Fibroblast of skin of left biceps (primary cell): ENCODE data around the gene NOTCH3.

Experiments used
- DNase-seq, 2 experiments: peaks; one replicate each; pipeline ENCODE4 v3.0.0-alpha.2; 2013; ENCODE audit warnings: low read depth in 2 of 2

The NOTCH3 gene

DNA sequence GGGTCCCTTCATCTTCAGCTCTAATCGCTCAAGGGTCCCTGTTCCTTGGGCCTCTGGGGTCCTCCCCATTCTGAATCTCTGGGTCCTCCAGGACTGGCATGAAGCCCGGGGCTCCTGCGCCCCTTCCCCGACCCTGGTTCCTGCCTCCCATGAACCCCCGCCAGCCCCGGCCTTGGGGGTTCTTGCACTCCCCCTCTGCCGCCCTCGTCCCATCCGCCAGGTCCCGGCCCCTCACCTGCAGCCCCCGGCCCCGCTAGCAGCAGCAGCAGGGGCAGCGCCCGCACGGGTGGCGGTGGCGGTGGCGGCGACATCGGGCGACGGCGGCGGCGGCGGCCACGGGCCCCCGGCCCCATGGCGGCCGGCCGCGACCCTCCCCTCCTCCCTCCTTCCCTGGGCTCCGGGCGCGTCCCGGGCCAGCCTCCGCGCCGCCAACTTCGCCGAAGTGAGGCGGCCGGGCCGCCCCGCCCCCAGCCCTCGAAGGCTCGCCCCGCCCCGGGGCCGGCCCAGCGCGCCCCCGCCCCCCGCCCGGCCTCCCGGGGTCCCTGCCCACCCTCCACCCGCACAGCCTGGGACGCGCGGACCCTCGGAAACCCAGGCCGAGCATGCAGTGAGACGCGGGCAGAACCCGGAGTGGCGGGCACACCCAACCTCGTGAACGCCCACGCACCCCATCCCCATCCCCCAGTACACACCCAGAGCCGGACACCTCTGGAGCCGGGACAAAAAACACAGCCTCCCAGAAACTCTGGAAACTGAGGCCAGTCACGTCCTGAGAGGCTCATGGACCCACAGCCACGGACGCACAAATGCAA, at the start of gene NOTCH3:
Gene NOTCH3, minus strand, starts transcription at position 443 of the 812 bp plus-strand sequence. Its CDS starts 90 bp downstream, at position 353.
- DNase-seq, result no peak

DNA sequence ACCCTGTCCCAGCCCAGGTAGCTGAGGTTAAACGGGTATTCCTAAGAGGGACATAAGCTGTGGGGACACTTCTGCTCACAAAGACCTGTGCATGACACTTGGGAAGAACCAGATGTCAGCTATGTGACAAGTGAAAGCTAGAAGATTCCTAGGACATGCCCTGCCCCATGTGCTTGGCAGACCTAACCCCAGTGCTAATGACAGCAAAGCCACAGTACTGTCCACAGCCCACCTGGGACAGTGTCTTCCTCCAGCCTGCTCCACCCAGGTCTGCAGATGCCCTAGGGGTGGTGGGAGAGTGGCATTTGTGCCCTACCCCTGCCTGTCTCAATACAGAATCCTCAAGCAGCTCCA, 49.8 kb upstream of the NOTCH3 start:
- DNase-seq, result no peak

DNA sequence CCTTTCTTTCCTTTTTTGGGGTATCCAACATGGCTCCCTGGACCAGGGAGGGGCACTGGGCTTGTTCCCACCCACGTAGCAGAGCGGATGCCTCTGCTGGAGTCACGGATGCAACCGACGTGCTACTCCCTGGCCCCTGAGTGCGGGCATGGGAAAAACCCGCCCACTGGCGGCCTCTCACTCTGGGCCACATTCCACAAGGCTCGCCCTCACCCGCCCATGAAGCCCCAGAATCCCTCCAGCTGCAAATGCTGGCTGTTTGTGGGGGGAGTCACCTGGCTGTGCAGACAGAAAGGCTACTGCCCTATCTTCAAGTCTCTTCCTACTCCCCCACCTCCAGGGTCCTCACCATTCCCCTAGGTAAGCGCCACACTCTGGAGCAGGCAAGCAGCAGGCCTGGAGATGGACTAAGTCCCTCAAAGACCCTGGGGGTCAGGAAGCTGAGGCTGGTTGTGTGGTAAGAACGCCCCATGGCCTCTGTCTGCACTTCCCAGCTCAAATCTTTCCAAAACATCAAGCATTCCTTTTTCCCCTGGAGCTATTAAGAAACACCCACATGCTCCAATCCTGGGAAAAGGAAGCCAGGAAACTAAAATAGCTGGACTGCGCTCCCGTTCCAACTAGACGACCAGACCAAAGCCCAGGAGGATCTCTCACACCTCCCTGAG, 49.3 kb upstream of the NOTCH3 start:
- DNase-seq, result peak in 1 of 2 experiments; percentile 25

DNA sequence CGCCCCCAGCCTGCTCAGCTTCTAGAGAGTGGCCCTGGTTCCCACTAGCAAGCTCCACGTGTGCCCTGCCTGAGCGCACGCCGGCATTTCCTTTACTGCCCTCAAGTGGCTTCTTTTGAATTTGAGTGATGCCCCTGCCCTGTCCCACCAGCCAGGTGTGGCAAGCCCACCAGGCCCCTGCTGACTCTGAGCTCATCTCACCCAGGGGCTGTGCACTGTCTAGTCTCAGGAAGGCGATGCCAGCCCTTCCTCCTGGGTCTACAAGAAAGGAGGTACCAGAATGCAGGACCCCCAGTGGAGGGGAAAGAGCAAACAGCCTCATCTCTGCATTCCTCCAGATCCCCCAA, 48.7 kb upstream of the NOTCH3 start:
- DNase-seq, result no peak

DNA sequence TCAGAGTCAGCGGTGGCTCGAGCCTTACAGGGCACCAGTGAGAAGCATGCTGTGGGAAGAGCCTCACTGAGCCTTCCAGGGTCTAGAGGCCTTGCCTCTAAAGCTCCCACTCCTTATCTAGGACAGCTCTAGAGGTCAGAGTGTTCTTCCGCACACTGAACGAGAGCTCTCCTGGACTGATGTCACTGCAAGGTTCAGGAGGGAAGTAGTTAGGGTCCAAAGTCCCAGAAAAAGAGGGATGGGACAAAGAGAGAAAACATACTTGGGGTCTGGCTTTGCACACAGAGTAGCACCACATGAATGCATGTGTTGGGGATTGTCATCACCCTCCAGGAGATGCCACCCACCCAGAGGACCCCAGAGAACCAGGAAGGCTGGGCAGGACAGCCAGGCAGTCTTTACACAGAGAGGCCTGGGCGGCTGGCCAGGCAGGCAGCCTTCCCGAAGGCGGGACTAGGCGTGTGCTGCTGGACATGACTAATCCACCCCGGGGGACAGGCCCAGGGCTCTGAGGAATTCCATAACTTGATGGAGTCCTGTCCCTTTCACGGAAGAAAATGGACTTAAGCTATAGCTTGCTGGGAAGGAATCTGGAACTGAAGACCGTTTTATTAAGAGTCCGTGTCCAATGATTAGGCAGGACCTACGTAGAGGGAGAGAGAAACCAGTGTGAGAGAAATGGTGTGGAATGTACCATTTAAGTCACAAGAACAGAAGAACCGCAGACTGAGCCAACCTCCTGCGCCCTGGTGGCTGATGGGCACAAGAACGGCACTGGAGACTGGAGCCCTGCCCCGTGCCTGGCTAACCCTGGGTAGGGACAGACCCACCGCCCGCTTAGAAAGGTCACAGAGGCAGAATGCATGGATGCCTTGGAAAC, 48.1 kb upstream of the NOTCH3 start:
- DNase-seq, result peak in 1 of 2 experiments; percentile 46

DNA sequence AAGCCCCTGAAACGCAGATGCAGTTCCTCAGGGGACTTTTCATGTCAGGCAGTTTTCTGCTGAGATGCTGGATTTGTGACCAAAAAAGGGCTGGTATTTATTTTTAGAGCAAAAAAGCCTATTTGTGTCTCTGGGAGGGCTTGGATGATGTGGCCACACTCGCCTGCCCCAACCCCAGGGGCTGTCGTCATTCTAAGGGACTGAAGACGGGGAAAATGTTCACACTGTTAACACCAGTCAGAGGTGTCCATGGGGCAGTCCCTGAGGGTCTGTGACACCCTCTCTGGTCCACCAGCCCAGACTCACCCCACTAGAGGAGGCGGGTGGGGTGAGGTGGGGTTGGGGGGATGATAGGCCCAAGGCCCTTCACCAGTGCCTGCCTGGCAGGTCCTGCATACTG, 47.3 kb upstream of the NOTCH3 start:
- DNase-seq, result no peak

DNA sequence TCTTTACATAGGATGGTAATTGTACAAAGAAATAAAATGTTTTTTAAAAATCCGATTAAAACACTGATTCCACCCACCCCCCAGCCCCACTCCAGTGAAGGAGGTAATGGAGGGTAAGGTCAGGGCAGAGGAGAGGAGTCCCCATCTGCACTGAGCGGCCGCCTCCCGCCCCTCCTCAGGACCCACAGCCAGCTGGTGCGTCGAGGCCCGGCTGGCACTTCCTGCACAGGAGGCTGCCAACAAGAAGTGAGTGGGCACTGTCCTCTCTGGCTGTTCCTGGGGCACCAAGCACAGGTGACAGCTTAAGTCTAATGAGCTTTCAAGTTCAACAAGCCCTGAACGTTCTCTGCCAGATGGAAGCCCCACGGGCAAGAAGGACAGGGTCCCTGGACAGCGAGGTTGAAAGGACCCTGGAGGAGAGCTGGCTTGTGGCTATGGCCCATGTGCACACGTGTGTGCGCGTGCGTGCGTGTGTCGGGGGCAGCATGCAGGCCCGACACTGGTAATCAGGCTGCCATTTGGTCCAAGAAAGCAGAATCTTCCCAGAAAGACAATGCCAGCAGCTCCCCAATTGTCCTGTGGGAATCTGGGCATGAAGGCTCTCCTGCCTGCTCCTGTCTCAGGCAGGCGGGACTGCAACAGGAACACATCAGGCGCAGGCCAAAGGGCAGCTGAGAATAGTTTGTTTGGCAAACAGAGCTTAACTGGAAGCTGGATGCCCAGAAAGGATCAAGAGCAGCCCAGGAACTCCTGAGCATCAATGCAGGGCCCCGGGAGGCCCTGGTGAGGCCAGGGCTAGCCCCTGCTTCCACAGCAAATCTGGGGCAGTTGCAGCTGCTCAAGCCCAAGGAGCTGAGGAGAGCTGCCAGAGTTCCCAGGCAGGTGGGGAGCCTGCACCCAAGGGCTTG, 46.6 kb upstream of the NOTCH3 start:
- no peak for DNase-seq

DNA sequence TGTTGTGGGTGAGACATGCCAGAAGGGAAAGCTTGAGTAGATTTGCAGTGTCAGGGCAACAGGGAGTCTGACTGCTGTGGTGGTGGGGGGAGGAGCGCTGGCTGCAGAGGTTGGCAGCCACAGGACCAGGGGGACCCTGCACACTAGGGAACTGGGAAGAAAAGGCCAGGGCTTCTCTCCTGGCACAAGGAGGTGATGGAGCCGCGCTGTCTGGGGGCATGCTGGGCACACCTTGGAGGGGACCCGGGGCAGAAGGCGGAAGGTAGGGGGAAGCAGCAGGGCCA, 45.3 kb upstream of the NOTCH3 start:
- DNase-seq, result no peak

DNA sequence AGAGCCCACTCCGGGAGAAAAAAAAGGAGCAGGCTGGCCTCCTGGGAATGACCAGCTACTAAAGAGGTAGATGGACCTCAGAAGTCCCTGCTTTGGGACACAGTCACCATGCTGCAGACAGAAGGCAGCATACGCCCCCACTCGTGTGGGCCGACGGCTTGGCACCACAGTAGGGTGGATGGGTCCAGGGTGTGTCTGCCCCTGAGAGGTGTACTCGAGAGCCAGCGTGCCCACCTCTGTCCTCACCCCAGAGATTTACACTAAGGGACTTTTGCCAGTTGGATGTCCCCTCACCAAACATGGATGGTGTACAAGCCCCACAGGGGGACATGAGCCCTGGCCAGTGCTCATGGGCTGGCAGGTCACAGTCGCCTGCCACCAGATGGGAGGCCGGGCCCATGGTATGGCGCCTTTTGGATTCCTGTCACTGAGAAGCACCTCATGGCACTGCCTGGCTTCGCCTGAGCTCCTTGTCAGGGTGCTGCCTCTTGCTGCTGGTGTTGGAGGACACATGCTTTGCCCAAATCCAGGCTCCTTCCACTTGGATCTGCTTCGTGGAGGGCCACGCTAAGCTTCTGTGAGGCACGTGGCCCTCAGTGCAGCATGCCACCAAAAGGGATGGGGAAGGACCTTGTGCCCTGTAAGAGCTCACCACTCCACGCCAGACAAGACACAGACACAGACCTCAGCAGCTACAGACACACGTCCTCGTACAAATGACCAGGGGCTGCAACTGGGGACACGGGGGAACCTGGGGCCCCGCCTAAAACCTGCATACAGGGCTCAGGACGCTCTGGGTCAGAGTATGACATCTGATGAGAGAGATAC, 44.8 kb upstream of the NOTCH3 start:
- DNase-seq, result no peak

DNA sequence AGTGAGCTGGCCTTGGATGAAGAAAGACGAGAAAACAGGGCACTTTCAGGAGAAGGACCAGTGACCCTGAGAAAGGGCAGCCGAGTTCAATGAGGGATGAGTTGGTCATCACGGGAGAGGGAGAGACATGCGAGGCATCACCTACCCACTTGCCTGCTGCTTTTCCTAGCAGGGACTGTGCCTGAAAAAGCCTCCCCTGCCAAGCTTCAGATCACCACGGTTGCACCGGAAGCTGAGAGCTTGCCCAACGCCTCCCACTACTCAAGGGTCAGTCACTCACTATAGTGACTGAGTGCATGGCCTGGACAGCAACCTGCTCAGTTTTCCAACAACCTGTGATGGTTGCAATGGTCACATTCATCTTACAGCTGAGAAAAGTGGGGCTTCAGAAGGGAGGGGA, 44.0 kb upstream of the NOTCH3 start:
- DNase-seq, result no peak

DNA sequence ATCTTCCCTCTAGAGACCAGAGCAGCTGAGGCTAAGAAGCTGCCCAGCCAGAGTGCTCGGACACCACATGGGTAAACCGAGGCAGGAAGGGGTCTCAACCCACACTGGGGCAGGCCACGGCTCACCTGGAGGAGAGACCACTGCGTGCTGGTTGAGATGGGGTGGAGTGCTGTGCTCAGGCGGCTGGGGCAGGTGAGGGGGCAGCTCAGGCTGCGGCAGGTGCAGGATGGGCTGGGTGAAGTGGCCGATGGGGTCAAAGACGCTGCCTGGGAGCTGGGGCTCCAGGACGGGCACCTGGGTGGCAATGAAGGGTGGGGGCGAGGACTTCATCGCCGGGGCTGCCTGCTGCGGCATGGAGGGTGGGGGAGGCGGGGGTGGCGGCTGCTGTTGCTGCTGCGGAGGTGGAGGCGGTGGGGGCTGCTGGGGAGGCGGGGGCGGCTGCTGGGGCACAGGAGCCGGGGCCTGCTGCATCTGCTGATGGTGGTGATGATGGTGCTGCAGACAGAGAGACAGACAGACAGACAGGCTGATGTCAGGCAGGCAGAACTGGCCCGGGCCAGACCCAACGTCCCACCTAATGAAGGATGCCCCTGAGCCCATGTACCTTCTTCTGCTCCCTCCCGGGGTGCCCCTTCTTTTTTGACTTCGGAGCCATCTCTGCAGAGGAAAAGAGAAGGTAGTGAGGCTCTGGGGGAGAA, 43.5 kb upstream of the NOTCH3 start:
- no peak for DNase-seq

DNA sequence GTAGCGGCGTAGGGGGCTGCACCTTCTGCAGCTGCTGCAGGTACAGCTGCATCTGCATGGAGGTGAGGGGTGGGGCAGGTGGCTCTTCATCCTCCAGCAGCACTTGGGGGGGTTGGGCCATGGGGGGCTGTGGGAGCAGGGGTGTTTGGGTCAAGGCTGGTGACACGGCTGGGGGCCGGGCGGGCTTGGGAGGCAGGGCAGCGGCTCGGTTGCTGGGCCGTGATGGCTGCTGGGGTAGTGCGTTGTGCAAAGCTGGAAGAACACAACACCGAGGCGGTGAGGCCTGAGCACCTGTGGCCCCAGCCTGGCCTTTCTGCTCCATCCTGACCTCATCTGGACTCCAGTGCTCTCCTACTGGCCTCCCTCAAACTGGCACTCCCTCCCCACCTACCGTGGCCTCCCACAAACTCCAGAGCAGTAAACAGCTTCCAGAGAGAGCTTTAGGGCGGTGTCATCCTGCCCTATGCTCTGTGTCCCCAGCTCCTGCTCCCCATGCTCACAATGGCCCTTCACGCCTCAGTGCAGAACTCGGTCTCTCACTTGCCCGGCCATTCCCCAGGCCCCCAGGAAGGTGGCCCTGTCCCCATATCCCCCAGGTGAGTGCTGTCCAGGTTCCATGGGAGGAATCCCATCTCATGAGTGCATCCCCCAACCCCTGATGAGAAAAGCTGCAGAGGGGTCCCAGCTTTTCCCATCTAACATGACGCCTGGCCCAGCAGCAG, 42.6 kb upstream of the NOTCH3 start:
- no peak for DNase-seq

DNA sequence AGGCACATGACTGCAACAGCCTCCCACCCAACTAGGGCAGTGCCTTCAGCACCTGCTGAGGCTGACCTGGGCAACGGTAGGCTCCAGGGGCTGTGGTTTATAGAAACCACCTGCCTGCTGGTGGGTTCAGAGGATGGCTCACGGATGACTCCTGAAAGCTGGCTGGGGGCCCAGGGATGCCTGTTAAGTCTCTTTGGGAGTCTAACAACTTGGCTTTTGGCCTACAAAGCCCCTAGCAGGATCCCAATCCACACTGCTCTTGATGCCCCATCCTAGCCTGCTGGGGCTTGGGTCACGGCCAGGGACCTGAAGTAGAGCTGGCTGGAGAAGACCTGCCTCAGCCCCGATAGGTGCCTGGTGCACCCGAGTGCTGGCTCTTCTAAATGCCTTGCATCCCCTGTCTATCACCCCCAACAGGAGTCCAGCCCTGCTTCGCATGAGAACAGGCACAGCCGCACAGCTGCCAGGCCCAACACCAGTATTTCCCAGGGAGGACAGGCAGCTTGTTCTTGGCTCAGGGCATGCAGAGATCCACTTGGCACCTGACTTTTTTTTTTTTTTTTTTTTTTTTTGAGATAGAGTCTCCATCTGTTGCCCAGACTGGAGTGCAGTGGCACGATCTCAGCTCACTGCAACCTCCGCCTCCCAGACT, 40.6 kb upstream of the NOTCH3 start:
- DNase-seq, result no peak

DNA sequence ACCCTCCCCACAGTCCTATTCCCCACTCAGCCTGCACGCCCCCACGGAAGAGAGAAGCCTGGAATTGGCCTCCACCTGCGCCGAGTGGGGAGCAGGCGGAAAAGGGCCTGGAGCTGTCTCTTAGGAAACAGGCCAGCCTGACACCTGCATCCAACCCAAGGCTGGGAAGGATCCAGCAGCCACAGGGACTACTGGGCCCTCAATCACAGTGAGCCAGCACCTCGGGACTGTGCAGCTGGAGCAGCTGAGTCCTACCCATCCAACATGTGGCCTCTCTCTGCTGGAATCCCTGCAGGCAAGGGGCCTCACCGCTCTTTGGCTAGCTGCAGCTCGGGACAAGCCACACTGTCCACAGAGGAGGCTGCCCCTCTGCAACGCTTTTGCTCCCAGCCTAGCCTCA, 39.7 kb upstream of the NOTCH3 start:
- DNase-seq, result no peak

DNA sequence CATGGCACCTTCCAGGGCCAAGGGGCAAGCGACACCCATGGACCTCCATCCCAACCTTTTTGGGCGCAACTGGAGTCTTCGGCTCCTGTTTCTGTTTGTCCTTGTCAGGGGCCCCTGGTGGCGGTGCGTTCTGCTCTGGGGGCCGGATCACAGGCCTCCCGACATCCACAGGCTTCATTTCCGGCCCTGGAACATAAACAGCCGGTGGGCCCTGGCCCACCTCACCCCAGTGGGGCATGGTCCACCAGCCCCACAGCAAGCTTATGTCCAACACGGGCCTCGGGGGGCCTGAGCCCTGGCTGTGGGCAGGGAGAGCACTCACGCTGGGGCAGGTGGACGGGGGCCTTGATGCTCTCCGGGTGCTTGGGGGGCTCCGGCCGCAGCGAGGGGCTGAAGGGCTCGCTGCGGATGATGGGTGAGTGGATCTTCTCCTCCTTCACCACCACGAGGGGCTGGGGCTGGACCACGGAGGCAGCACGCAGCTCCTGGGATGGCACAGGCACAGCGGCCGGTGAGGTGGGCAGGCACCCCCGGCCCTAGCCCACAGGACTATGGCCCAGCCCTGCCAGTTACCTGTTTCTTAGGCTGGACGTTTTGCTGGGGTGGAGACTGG, 38.6 kb upstream of the NOTCH3 start:
- DNase-seq, result no peak

DNA sequence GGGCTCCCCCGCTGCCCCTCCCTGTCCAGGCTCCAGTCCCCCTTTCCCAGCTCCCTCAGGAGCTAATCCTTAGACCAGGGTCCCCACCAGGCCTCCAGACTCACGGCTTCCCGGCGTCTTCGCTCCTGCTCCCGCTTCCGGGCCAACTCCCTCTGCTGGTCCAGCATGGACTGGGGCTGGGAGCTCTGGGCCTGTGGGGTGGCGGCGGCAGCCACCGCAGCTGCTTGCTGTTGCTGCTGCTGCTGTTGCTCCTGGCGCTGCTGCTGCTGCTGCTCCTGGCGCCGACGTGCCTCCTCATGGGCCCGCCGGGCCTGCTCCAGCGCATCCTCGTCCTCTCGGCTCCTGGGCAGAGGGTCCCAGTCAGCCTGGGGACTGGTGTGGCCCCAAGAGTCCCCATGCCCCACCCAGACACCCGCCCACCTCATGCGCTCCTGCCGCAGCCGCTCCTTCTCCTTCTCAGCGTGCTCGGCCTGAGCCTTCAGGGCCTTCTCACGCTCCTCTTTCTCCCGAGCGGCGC, 37.9 kb upstream of the NOTCH3 start:
- DNase-seq, result no peak

DNA sequence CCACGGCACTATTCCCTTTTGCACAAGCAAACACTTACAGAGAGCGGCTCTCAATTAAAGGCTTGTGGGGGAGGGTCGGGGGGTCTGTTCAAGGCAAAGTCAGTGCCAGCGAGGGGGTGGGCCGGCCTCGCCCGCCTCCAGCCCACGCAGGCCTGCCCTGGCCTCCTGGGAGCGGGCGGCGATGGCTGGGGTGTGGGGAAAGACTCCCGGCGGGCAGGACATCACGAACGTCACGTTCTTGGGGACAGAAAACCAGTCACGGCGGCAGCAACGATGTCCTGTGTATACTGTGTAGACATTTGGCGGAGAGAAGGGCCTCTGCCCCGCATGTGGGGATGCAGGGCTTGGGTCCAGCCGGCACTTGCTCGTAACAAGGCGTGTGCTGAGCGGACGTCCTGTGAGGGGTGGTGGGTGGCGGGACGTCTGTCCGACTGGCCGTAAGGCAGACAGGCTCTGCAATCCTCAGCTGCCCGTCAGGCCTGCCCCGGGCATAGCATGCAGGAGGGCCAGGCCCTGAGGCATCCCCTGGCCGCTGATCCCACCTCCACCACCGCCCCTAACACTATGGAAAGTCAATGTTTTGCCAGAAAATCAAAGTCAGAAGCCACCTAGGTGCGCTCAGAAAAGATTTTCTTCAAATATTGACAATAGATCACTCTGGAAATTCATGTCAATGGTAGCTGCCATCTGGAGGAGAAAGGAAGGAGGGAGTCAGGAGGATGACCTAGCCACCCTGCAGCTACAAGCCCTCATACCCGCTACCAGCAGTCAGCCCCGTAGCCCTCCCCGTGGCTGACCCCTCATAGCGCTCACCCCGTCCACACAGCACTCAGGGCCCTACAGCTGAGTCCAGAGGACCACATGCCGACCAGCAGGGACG, 37.2 kb upstream of the NOTCH3 start:
- DNase-seq, result no peak
